Activated T-helper 2 cell treated with anti-CD3 and anti-CD28 coated beads, Interferon-gamma antibody, Interleukin-2, Interleukin-4, amounts not matched to agents 10 μg/mL and 5 μg/mL and 100 μg/mL, durations not matched to agents 14 hours and 24 hours and 36 hours (primary cell): ENCODE data around the gene TRAIP. TPM values are rescaled to one million over a fixed set of nuclear protein-coding genes. Genes with fewer than 3 reads are reported as not detected.
A peak's percentile ranks its signal among the peaks of the same experiment; 100 is the strongest.

Experiments
- DNase-seq: peaks from one replicate; pipeline ENCODE4 v3.0.0; 2021; ENCODE audit warnings: low spot score
- H3K27ac Mint-ChIP-seq: one replicate; pipeline ENCODE4 v1.8.0; 2021; ENCODE audit warnings: mixed read lengths
- H3K27me3 Mint-ChIP-seq: one replicate; pipeline ENCODE4 v1.8.0; 2021; ENCODE audit warnings: low read depth, mixed read lengths
- H3K36me3 Mint-ChIP-seq: one replicate; pipeline ENCODE4 v1.8.0; 2021; ENCODE audit warnings: low read depth, mixed read lengths
- H3K4me1 Mint-ChIP-seq: one replicate; pipeline ENCODE4 v1.8.0; 2021; ENCODE audit warnings: low read depth, mixed read lengths
- H3K4me3 Mint-ChIP-seq: one replicate; pipeline ENCODE4 v1.8.0; 2021; ENCODE audit warnings: low read depth, mild to moderate bottlenecking, moderate library complexity, mixed read lengths
- H3K9me3 Mint-ChIP-seq: one replicate; pipeline ENCODE4 v1.8.0; 2021; ENCODE audit warnings: mixed read lengths
- intact Hi-C: fragments of 100-400 bp; cut with micrococcal nuclease; formaldehyde crosslinking; loops from one replicate; pipeline ENCODE4 v1.15.1; 2023
- total RNA-seq: library from RNA; stranded (reverse); gene quantifications from 2 replicates; pipeline ENCODE4 v1.2.3, GENCODE V29; 2022

The TRAIP gene
- total RNA-seq, 1 donor from 2014 or later = 26.6 TPM

- peaks cover 46% of the 10 kb centered on the region for H3K27me3 Mint-ChIP-seq
- no peak overlapping the region for H3K27ac Mint-ChIP-seq
- no peaks in the 10 kb centered on the region for H3K36me3 Mint-ChIP-seq
- no peaks in the 10 kb centered on the region for H3K9me3 Mint-ChIP-seq
- H3K4me3 Mint-ChIP-seq = no peak overlapping the region
- intact Hi-C loops = no loop called here
- no peak for DNase-seq
- peaks cover 2% of the 10 kb centered on the region for H3K4me1 Mint-ChIP-seq
Observed at GRCh38 chr3:49868862-49869466, 12.6 kb upstream of the TRAIP start.

- Mint-ChIP-seq H3K36me3 (no peaks in the 10 kb centered on the region), H3K27ac (no peak overlapping the region), H3K27me3 (peaks cover 50% of the 10 kb centered on the region), H3K4me3 (no peak overlapping the region), H3K9me3 (no peaks in the 10 kb centered on the region), H3K4me1 (peaks cover under 1% of the 10 kb centered on the region)
- DNase-seq = no peak
- intact Hi-C loops = no loop called here
Observed at GRCh38 chr3:49867871-49868321, 11.5 kb upstream of the TRAIP start.

- H3K36me3 Mint-ChIP-seq = no peaks in the 10 kb centered on the region
- intact Hi-C loops = no loop called here
- DNase-seq = no peak
- peaks cover 50% of the 10 kb centered on the region for H3K27me3 Mint-ChIP-seq
- H3K4me3 Mint-ChIP-seq = no peak overlapping the region
- no peak overlapping the region for H3K27ac Mint-ChIP-seq
- no peaks in the 10 kb centered on the region for H3K4me1 Mint-ChIP-seq
- H3K9me3 Mint-ChIP-seq = no peaks in the 10 kb centered on the region
Observed at GRCh38 chr3:49867400-49867799, 11.0 kb upstream of the TRAIP start.

GRCh38 chr3:49865198-49865784 lies 8.9 kb upstream of the TRAIP start:
- intact Hi-C loops = no loop called here
- Mint-ChIP-seq H3K4me3 (no peak overlapping the region), H3K4me1 (no peaks in the 10 kb centered on the region), H3K27me3 (peaks cover 38% of the 10 kb centered on the region), H3K9me3 (no peaks in the 10 kb centered on the region), H3K36me3 (no peaks in the 10 kb centered on the region), H3K27ac (no peak overlapping the region)
- DNase-seq = no peak

- Mint-ChIP-seq H3K4me1 (no peaks in the 10 kb centered on the region), H3K27ac (no peak overlapping the region), H3K9me3 (no peaks in the 10 kb centered on the region), H3K36me3 (no peaks in the 10 kb centered on the region), H3K27me3 (peaks cover 35% of the 10 kb centered on the region), H3K4me3 (no peak overlapping the region)
- DNase-seq = no peak
- intact Hi-C loops = no loop called here
Observed at GRCh38 chr3:49864505-49864904, 8.1 kb upstream of the TRAIP start.

DNA sequence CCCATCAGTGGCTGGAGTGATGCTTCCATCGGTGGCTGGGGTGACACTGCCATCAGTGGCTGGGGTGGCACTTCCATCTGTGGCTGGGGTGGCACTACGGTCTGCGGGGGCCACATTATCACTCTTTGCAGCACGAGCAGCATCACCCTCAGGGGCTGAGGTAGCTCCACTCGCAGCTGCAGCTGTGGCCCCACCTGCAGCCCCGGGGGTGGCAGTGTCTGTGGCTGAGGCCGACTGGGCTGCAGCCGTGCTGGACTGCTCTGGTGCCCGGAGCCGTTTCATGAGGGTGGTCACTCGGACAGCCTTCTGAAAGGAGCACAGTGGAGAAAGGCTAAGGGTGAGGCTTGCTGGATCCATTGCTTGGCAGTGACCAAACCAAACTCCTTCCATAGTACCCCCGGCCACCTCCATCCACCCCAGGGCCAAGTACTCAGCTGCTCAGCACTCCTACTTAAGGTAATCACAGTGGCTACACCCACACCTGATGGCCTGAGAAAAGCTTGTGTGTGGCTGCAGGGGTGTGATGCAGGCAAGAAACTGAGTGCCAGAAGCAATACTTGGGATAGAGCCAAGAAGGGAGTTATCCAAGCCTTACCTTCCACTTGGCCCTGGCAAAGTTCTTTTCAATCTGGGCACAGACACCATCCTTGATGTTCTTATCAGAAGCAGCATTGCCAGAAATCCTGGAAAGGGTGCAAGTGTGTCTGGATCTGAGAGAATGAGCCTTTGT lies 3.4 kb upstream of the TRAIP start:
- no peaks in the 10 kb centered on the region for H3K9me3 Mint-ChIP-seq
- no peaks in the 10 kb centered on the region for H3K36me3 Mint-ChIP-seq
- intact Hi-C loops = no loop called here
- H3K4me1 Mint-ChIP-seq = peaks cover 12% of the 10 kb centered on the region
- H3K4me3 Mint-ChIP-seq = no peak overlapping the region
- peaks cover 10% of the 10 kb centered on the region for H3K27me3 Mint-ChIP-seq
- H3K27ac Mint-ChIP-seq = no peak overlapping the region
- no peak for DNase-seq

- Mint-ChIP-seq H3K36me3 (peaks cover 5% of the 10 kb centered on the region), H3K4me3 (peak overlapping the region; percentile 96), H3K27ac (peak overlapping the region; percentile 88), H3K9me3 (no peaks in the 10 kb centered on the region), H3K27me3 (no peaks in the 10 kb centered on the region), H3K4me1 (peaks cover 14% of the 10 kb centered on the region)
- intact Hi-C loops = loop anchor here (1.0 to 2.0 kb wide), 2 partner anchors 43 to 50 kb away; partner anchors contain the start of gene UBA7
- no peak for DNase-seq
Observed at GRCh38 chr3:49855662-49856061, 702 bp downstream of the TRAIP start.

- H3K27ac Mint-ChIP-seq = no peak overlapping the region
- DNase-seq = no peak
Observed at GRCh38 chr3:49845694-49846093, 10.7 kb downstream of the TRAIP start.

GRCh38 chr3:49844464-49845183 lies 11.7 kb downstream of the TRAIP start:
- DNase-seq = no peak

More at GRCh38 chr3:49845694-49846093, 10.7 kb downstream of the TRAIP start:
- intact Hi-C loops = no loop called here
- Mint-ChIP-seq H3K4me1 (no peaks in the 10 kb centered on the region), H3K4me3 (no peak overlapping the region), H3K36me3 (peaks cover 15% of the 10 kb centered on the region), H3K9me3 (no peaks in the 10 kb centered on the region), H3K27me3 (no peaks in the 10 kb centered on the region)

GRCh38 chr3:49842843-49843517 lies 13.4 kb downstream of the TRAIP start:
- Mint-ChIP-seq H3K4me3 (no peak overlapping the region), H3K36me3 (peaks cover 15% of the 10 kb centered on the region), H3K9me3 (no peaks in the 10 kb centered on the region), H3K27me3 (no peaks in the 10 kb centered on the region), H3K27ac (no peak overlapping the region), H3K4me1 (peaks cover 1% of the 10 kb centered on the region)
- no peak for DNase-seq
- intact Hi-C loops = no loop called here

More at GRCh38 chr3:49844464-49845183, 11.7 kb downstream of the TRAIP start:
- H3K4me1 Mint-ChIP-seq = no peaks in the 10 kb centered on the region
- H3K9me3 Mint-ChIP-seq = no peaks in the 10 kb centered on the region
- H3K27ac Mint-ChIP-seq = no peak overlapping the region
- H3K4me3 Mint-ChIP-seq = no peak overlapping the region
- intact Hi-C loops = no loop called here
- peaks cover 12% of the 10 kb centered on the region for H3K36me3 Mint-ChIP-seq
- H3K27me3 Mint-ChIP-seq = no peaks in the 10 kb centered on the region

DNA sequence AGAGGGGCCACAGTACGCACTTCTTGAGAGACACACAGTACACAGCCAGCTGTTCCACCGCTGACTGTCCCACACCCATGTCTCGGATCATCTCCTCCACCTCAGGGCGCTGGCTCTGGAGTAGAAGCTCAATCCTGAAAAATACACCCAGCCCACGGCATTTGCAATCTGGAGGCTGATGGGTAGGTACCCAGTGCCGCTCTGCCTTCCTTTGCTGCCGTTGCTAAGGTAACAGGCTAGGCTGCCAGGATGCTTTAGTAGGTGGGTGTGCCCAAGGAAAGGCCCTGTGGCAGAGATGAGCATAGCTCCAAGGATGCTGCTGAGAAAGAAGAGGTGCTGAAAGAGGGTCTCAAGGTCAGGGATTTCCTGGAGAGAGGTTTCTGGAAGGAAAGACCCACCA lies 14.6 kb downstream of the TRAIP start:
- DNase-seq = no peak
- Mint-ChIP-seq H3K9me3 (no peaks in the 10 kb centered on the region), H3K4me3 (no peak overlapping the region), H3K27me3 (no peaks in the 10 kb centered on the region), H3K4me1 (peaks cover 1% of the 10 kb centered on the region), H3K36me3 (peaks cover 14% of the 10 kb centered on the region), H3K27ac (no peak overlapping the region)
- intact Hi-C loops = no loop called here

DNA sequence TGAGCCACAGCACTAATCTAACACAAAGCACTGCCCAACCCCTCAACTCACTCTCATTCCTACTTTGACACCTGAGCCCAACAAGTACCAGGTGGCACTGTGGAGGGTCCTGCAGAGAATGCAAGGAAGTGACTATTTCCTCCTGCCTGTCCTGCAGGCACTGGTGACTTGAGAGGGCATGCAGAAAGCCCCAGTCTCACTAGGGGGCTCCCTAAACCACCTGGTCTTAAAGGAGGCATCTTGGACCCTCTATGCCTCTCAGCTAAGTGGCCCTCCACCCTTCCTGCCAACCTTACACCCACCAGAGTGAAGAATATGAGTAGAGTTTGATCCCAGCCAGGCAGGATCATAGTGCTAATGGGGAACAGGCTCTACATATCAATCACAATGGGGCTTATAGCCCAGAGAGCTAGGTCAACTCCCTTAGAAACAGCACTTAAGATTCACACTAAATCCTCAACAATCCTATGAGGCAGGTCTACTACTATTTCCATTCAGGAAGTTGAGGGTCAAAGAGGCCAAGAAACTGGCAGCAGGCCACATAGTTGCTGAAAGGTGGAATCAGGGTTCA lies 15.2 kb downstream of the TRAIP start:
- H3K36me3 Mint-ChIP-seq = peaks cover 11% of the 10 kb centered on the region
- H3K27me3 Mint-ChIP-seq = no peaks in the 10 kb centered on the region
- intact Hi-C loops = no loop called here
- peaks cover 1% of the 10 kb centered on the region for H3K4me1 Mint-ChIP-seq
- H3K9me3 Mint-ChIP-seq = no peaks in the 10 kb centered on the region
- H3K27ac Mint-ChIP-seq = no peak overlapping the region
- H3K4me3 Mint-ChIP-seq = no peak overlapping the region
- DNase-seq = no peak
